GM12878 (cell line): ENCODE measurements around the gene USP12. TPM values are rescaled to one million over a fixed set of nuclear protein-coding genes. Genes with fewer than 3 reads are reported as not detected.
A peak's percentile ranks its signal among the peaks of the same experiment; 100 is the strongest.

Experiments
- ATAC-seq: fragments of 200-7000 bp; cut with Tn5 transposase; 3 replicates; pipeline ENCODE4 v1.9.1; 2020; ENCODE audit warnings: mild to moderate bottlenecking, moderate library complexity
- BruUV-seq: library from RNA; stranded (reverse); fragments of 400-500 nt; replicated peaks from 2 replicates; lab custom pipeline; 2021; lab: Mats Ljungman, UMichigan
- CTCF ChIA-PET: fragments of 300-600 bp; sonication (Branson Sonifier 250); formaldehyde crosslinking; extraction: SDS; loops from one replicate; lab custom pipeline; 2021; ENCODE audit warnings: inconsistent platforms; lab: Yijun Ruan, JAX
- POLR2A ChIA-PET: fragments of 350-600 bp; formaldehyde crosslinking; extraction: SDS; loops from one replicate; lab custom pipeline; 2021; ENCODE audit warnings: inconsistent platforms; lab: Charles Lee
- RAD21 ChIA-PET: fragments of 300-600 bp; sonication (Branson Sonifier 250); formaldehyde crosslinking; loops from one replicate; lab custom pipeline; 2023; ENCODE audit warnings: antibody characterized with exemption; ENCODE audit not compliant: unreplicated experiment; lab: Charles Lee
- SMC1A ChIA-PET: fragments of 300-600 bp; sonication (Branson Sonifier 250); formaldehyde crosslinking; loops from one replicate; lab custom pipeline; 2023; ENCODE audit not compliant: unreplicated experiment, uncharacterized antibody; lab: Charles Lee
- DNase-seq: peaks from one replicate; pipeline ENCODE4 v3.0.0-alpha.2; 2011; ENCODE audit warnings: low read depth, low spot score
- FAIRE-seq: peaks from 3 replicates; lab custom pipeline; 2011; peaks lifted over from hg19 to GRCh38; lab: Jason Lieb, UNC
- H2AFZ ChIP-seq: 2 replicates; pipeline ENCODE4 v1.6.0; 2011; ENCODE audit warnings: low read depth, low read length, control low read depth; ENCODE audit not compliant: control insufficient read depth
- H3K27ac ChIP-seq: 2 replicates; pipeline ENCODE4 v1.5.1; 2011; ENCODE audit warnings: control low read depth; ENCODE audit not compliant: control insufficient read depth, insufficient read depth
- H3K27me3 ChIP-seq, 2 experiments: replicated peaks in 1 of 2; 2 replicates each; pipeline versions ENCODE4 v1.6.0 to v1.6.1; 2011; ENCODE audit warnings: low read length in 1 of 2; ENCODE audit not compliant: control insufficient read depth in 2 of 2, insufficient read depth in 2 of 2
- H3K36me3 ChIP-seq, 2 experiments: 2 replicates each; pipeline ENCODE4 v1.5.1; 2011; ENCODE audit warnings: low read length in 1 of 2; ENCODE audit not compliant: control insufficient read depth in 2 of 2, insufficient read depth in 2 of 2
- H3K4me1 ChIP-seq: 2 replicates; pipeline ENCODE4 v1.6.1; 2011; ENCODE audit warnings: mild to moderate bottlenecking, low read length, moderate library complexity, mixed read lengths; ENCODE audit not compliant: control insufficient read depth, insufficient read depth
- H3K4me2 ChIP-seq: 2 replicates; pipeline ENCODE4 v1.6.0; 2011; ENCODE audit warnings: control low read depth; ENCODE audit not compliant: control insufficient read depth, insufficient read depth
- H3K4me3 ChIP-seq: fragments of 200-600 bp; sonication (generic); 2 replicates; pipeline ENCODE4 v1.5.1; 2016
- H3K79me2 ChIP-seq: 2 replicates; pipeline ENCODE4 v1.6.0; 2011; ENCODE audit warnings: low read length; ENCODE audit not compliant: control insufficient read depth, insufficient read depth
- H3K9ac ChIP-seq: 2 replicates; pipeline ENCODE4 v1.8.0; 2011; ENCODE audit warnings: low read length, control low read depth, mixed read lengths; ENCODE audit not compliant: control insufficient read depth, insufficient read depth
- H3K9me3 ChIP-seq: replicated peaks from 3 replicates; pipeline ENCODE4 v1.5.1; 2011; ENCODE audit warnings: mild to moderate bottlenecking, low read length; ENCODE audit not compliant: control insufficient read depth, insufficient read depth
- H4K20me1 ChIP-seq: 2 replicates; pipeline ENCODE4 v1.6.0; 2011; ENCODE audit not compliant: control insufficient read depth, insufficient read depth
- CREM ChIP-seq: IDR thresholded peaks from 2 replicates; pipeline ENCODE4 v1.6.1; 2014; ENCODE audit warnings: antibody characterized with exemption, low read depth
- EP300 ChIP-seq, 2 experiments: fragments of 150-350 bp in 1 of 2; IDR thresholded peaks; 2 replicates each; pipeline ENCODE4 v1.6.1; 2011 to 2012; ENCODE audit warnings: low read depth in 2 of 2, low read length in 2 of 2, borderline replicate concordance in 1 of 2, improper control_type of control experiment in 1 of 2, inconsistent platforms in 1 of 2; ENCODE audit not compliant: control insufficient read depth in 1 of 2
- FOXK2 ChIP-seq: fragments of 450-650 bp; IDR thresholded peaks from 2 replicates; pipeline ENCODE4 v1.6.1; 2017; ENCODE audit warnings: mild to moderate bottlenecking, moderate library complexity
- HDGF ChIP-seq: fragments of 450-650 bp; IDR thresholded peaks from 2 replicates; pipeline ENCODE4 v1.6.1; 2016; ENCODE audit warnings: antibody characterized with exemption
- IRF3 ChIP-seq: fragments of 450-650 bp; IDR thresholded peaks from 2 replicates; pipeline ENCODE4 v1.6.1; 2014; ENCODE audit warnings: mild to moderate bottlenecking
- JUNB ChIP-seq: IDR thresholded peaks from 2 replicates; pipeline ENCODE4 v1.6.1; 2016; ENCODE audit warnings: antibody characterized with exemption, mild to moderate bottlenecking
- MXI1 ChIP-seq: fragments of 150-350 bp; IDR thresholded peaks from 2 replicates; pipeline ENCODE4 v1.6.1; 2011; ENCODE audit warnings: low read depth, mild to moderate bottlenecking, inconsistent platforms, low read length, improper control_type of control experiment
- RBBP5 ChIP-seq: fragments of 200-600 bp; sonication (generic); conservative IDR thresholded peaks from 2 replicates; pipeline ENCODE4 v1.6.1; 2016
- RUNX3 ChIP-seq: IDR thresholded peaks from 2 replicates; pipeline ENCODE4 v1.6.1; 2012; ENCODE audit warnings: low read length, inconsistent platforms
- STAT1 ChIP-seq: fragments of 450-650 bp; conservative IDR thresholded peaks from 2 replicates; pipeline ENCODE4 v1.6.1; 2014; ENCODE audit warnings: antibody characterized with exemption, mild to moderate bottlenecking
- ZBTB11 ChIP-seq: fragments of 450-650 bp; formaldehyde crosslinking; IDR thresholded peaks from 2 replicates; pipeline ENCODE4 v1.5.0; 2022; ENCODE audit warnings: mild to moderate bottlenecking, missing genetic modification characterization
- ZNF274 ChIP-seq: IDR thresholded peaks from one replicate; pipeline ENCODE4 v1.8.0; 2011; ENCODE audit not compliant: insufficient read length, insufficient read depth
- ZNF592 ChIP-seq: fragments of 450-650 bp; IDR thresholded peaks from 2 replicates; pipeline ENCODE4 v1.6.1; 2017; ENCODE audit warnings: mild to moderate bottlenecking, moderate library complexity
- ZNF622 ChIP-seq: fragments of 450-650 bp; IDR thresholded peaks from 2 replicates; pipeline ENCODE4 v1.6.1; 2017; ENCODE audit warnings: mild to moderate bottlenecking, inconsistent platforms
- ZSCAN29 ChIP-seq: fragments of 450-650 bp; IDR thresholded peaks from 2 replicates; pipeline ENCODE4 v1.6.1; 2017; ENCODE audit warnings: mild to moderate bottlenecking, moderate library complexity
- WGBS: methylation state at CpG from one replicate; pipeline ENCODE4 v1.1.6; 2016; ENCODE audit warnings: low lambda C conversion rate; ENCODE audit not compliant: insufficient replicate concordance, insufficient coverage; ENCODE audit errors: missing lambda C conversion rate; 5-methylcytosine and 5-hydroxymethylcytosine counted together
- in situ Hi-C: fragments of 300-500 bp; cut with MboI; formaldehyde crosslinking; loops from 9 replicates; pipeline ENCODE4 v1.14.3; 2018; ENCODE audit warnings: mixed read lengths
- intact Hi-C: fragments of 100-400 bp; cut with micrococcal nuclease; formaldehyde crosslinking; loops from one replicate; pipeline ENCODE4 v1.14.2; 2022; ENCODE audit not compliant: unreplicated experiment
- polyA plus RNA-seq, 11 experiments: library from polyadenylated mRNA; depleted of rRNA in 4 of 11; unstranded in 6 of 11; stranded (reverse) in 5 of 11; fragments of >200 nt; fragmentation: Nextera tagmentation in 4 of 11; fragmentation: Illumina TruSeq in 1 of 11; extraction: Ambion mirVana in 4 of 11; extraction: Trizol in 1 of 11; gene quantifications; 1 replicate in 1 of 11; 2 replicates in 10 of 11; pipeline versions ENCODE4 v1.2.1 to v1.2.3, GENCODE V29; 2011 to 2016; ENCODE audit warnings: inconsistent platforms in 2 of 11, missing spikeins in 2 of 11, low read depth in 1 of 11
- total RNA-seq, 4 experiments: library from RNA; depleted of rRNA in 3 of 4; stranded (reverse); fragments of >200 nt in 3 of 4; fragmentation: Illumina TruSeq in 1 of 4; extraction: Trizol in 1 of 4; gene quantifications; 2 replicates each; pipeline versions ENCODE4 v1.2.1 to v1.2.3, GENCODE V29; 2013 to 2021

USP12 gene
- total and polyA plus RNA-seq, 10 of the 15 experiments (the other 5 are each of a cell fraction or from before 2014, with no cell fraction given) = 3.5 to 32.2 (median 24.6) TPM

- no peaks in the 10 kb centered on the region for H3K9me3 ChIP-seq
- peaks cover 13% of the 10 kb centered on the region for H3K4me1 ChIP-seq
- peak; percentile 64 for FAIRE-seq
- ChIA-PET POLR2A (interaction anchor here (0.6 to 1.8 kb wide), 4 partner anchors 23 to 44 kb away, joined by 3 to 4 read pairs (median 3); no protein-coding TSS in a partner anchor), SMC1A (interaction anchor here (0.7 to 12.1 kb wide), 11 partner anchors 10 to 223 kb away, joined by 3 to 169 read pairs (median 4); no protein-coding TSS in a partner anchor), RAD21 (interaction anchor here (0.6 to 7.8 kb wide), 12 partner anchors 9 to 185 kb away, joined by 3 to 56 read pairs (median 4); no protein-coding TSS in a partner anchor), CTCF (interaction anchor here (0.7 to 1.9 kb wide), 6 partner anchors 11 to 136 kb away, joined by 3 to 6 read pairs (median 4); partner anchors contain the start of gene RASL11A)
- intact Hi-C loops = loop anchor here (1.0 to 10.0 kb wide), 2 partner anchors 39 to 186 kb away; no protein-coding TSS in a partner anchor
- peak overlapping the region; percentile 81 for H3K4me2 ChIP-seq
- peak; percentile 1; the same call in 2 of the 3 replicates for ATAC-seq
- peaks cover 59% of the 10 kb centered on the region for H3K79me2 ChIP-seq
- H3K36me3 ChIP-seq = no peaks in the 10 kb centered on the region
- H3K27ac ChIP-seq = peak overlapping the region; percentile 89
- peak overlapping the region; percentile 98 for H3K4me3 ChIP-seq
- BruUV-seq = TSS peak; percentile 72
- peak overlapping the region; percentile 91 for H3K9ac ChIP-seq
- under 1% methylated on average over 23 of the region's 56 CpGs for WGBS
- H2AFZ ChIP-seq = peak overlapping the region; percentile 25
- no peaks in the 10 kb centered on the region for H3K27me3 ChIP-seq
- no peak for DNase-seq
- no peaks in the 10 kb centered on the region for H4K20me1 ChIP-seq
- in situ Hi-C loops = loop anchor here (5.0 kb wide), 1 partner anchor 82 kb away; the partner anchor contains the start of gene RPL21
- TF ChIP-seq FOXK2 (no peak), ZBTB11 (CRISPR knock-in tag) (no peak), HDGF (no peak), IRF3 (no peak), ZNF622 (no peak), CREM (no peak), MXI1 (peak; percentile 35; the same call in 1 of the 2 replicates), RBBP5 (no peak), STAT1 (no peak), EP300 (IDR thresholded peaks at IDR 0.05; ENCODE audit: borderline replicate concordance in 1 of 2, control insufficient read depth in 1 of 2, low read depth in 2 of 2, low read length in 2 of 2) (no peak; a peak in 1 of 4 replicates), ZNF274 (no peak), RUNX3 (peak; percentile 62), JUNB (peak; percentile 10; the same call in 1 of the 2 replicates), ZSCAN29 (no peak), ZNF592 (no peak)
Measured at GRCh38 chr13:27170516-27171243, 931 bp downstream of the USP12 start.
